Peyer's patch (tissue), 4 donors: Measurements from ENCODE around the gene TMEM125. TPM values are rescaled to one million over a fixed set of nuclear protein-coding genes. Genes with fewer than 3 reads are reported as not detected.
A peak's percentile ranks its signal among the peaks of the same experiment; 100 is the strongest.

Experiments
- DNase-seq, 3 donors: peaks; one replicate each; pipeline ENCODE4 v3.0.0-alpha.2; 2017 to 2019
- H3K27ac ChIP-seq, 4 donors: fragments of 200-600 bp; sonication (generic); one replicate each; pipeline ENCODE4 v1.5.1; 2016 to 2019
- H3K27me3 ChIP-seq, 2 donors: fragments of 200-600 bp; sonication (generic); one replicate each; pipeline ENCODE4 v1.5.1; 2019
- H3K36me3 ChIP-seq, 3 donors: fragments of 200-600 bp; sonication (generic); one replicate each; pipeline ENCODE4 v1.5.1; 2016 to 2019
- H3K4me1 ChIP-seq, 4 donors: fragments of 200-600 bp; sonication (generic); one replicate each; pipeline ENCODE4 v1.5.1; 2016 to 2019
- H3K4me3 ChIP-seq, 4 donors: fragments of 200-600 bp; sonication (generic); 1 replicate in 3 of 4; 2 replicates in 1 of 4; pipeline ENCODE4 v1.5.1; 2016 to 2019; ENCODE audit warnings: mild to moderate bottlenecking in 1 of 4
- H3K9me3 ChIP-seq, 4 donors: fragments of 200-600 bp; sonication (generic); one replicate each; pipeline ENCODE4 v1.5.1; 2016 to 2019; ENCODE audit warnings: mild to moderate bottlenecking in 1 of 4
- CTCF ChIP-seq, 6 experiments: fragments of 450-650 bp in 4 of 6; fragments of 200-600 bp in 2 of 6; sonication (generic) in 1 of 6; IDR thresholded peaks; one replicate each; pipeline ENCODE4 v1.5.1; 2017 to 2019; ENCODE audit warnings: antibody characterized with exemption in 6 of 6, mild to moderate bottlenecking in 3 of 6, moderate library complexity in 1 of 6
- POLR2A ChIP-seq, 2 donors: fragments of 450-650 bp; IDR thresholded peaks; one replicate each; pipeline ENCODE4 v1.5.1; 2017; ENCODE audit warnings: antibody characterized with exemption in 2 of 2, mild to moderate bottlenecking in 2 of 2, moderate library complexity in 2 of 2
- total RNA-seq, 4 donors: library from RNA; depleted of rRNA; stranded (reverse); fragments of >200 nt; gene quantifications; one replicate each; pipeline ENCODE4 v1.1.0, GENCODE V29; 2016

Gene TMEM125
- total RNA-seq, 4 donors from 2014 or later, result 14.0 to 87.7 (median 74.8) TPM

- Histone ChIP-seq H3K9me3 (no peaks in the 10 kb centered on the region), H3K4me1 (no peaks in the 10 kb centered on the region), H3K4me3 (no peak overlapping the region), H3K27ac (no peak overlapping the region), H3K27me3 (no peaks in the 10 kb centered on the region), H3K36me3 (no peaks in the 10 kb centered on the region)
- TF ChIP-seq POLR2A (IDR thresholded peaks at IDR 0.05) (no peak), CTCF (IDR thresholded peaks at IDR 0.05) (no peak)
- peak in 1 of 3 donors; percentile 22 for DNase-seq
Observed at GRCh38 chr1:43247256-43247921, 22.4 kb upstream of the TMEM125 start.

- Histone ChIP-seq H3K36me3 (no peaks in the 10 kb centered on the region), H3K9me3 (no peaks in the 10 kb centered on the region), H3K4me1 (no peaks in the 10 kb centered on the region), H3K27me3 (no peaks in the 10 kb centered on the region), H3K27ac (no peak overlapping the region), H3K4me3 (no peak overlapping the region)
- TF ChIP-seq CTCF (IDR thresholded peaks at IDR 0.05) (no peak), POLR2A (IDR thresholded peaks at IDR 0.05) (no peak)
- no peak for DNase-seq
Observed at GRCh38 chr1:43250351-43250761, 19.4 kb upstream of the TMEM125 start.

- Histone ChIP-seq H3K9me3 (no peaks in the 10 kb centered on the region), H3K27ac (no peak overlapping the region), H3K4me1 (peaks cover 0 to 2% (median 0%) of the 10 kb centered on the region in 4 donors), H3K4me3 (no peak overlapping the region), H3K36me3 (no peaks in the 10 kb centered on the region), H3K27me3 (no peaks in the 10 kb centered on the region)
- no peak for TF ChIP-seq CTCF (IDR thresholded peaks at IDR 0.05)
- no peak for TF ChIP-seq POLR2A (IDR thresholded peaks at IDR 0.05)
- DNase-seq, result no peak
Observed at GRCh38 chr1:43251024-43251423, 18.8 kb upstream of the TMEM125 start.

- Histone ChIP-seq H3K27ac (no peak overlapping the region), H3K4me1 (peaks cover 0 to 10% (median 3%) of the 10 kb centered on the region in 4 donors), H3K4me3 (no peak overlapping the region), H3K36me3 (no peaks in the 10 kb centered on the region), H3K27me3 (no peaks in the 10 kb centered on the region), H3K9me3 (no peaks in the 10 kb centered on the region)
- TF ChIP-seq CTCF (IDR thresholded peaks at IDR 0.05) (no peak), POLR2A (IDR thresholded peaks at IDR 0.05) (no peak)
- DNase-seq, result no peak
Observed at GRCh38 chr1:43252225-43252624, 17.6 kb upstream of the TMEM125 start.

- TF ChIP-seq POLR2A (IDR thresholded peaks at IDR 0.05) (no peak), CTCF (IDR thresholded peaks at IDR 0.05) (no peak)
- peaks cover 0 to 12% (median 3%) of the 10 kb centered on the region in 4 donors for H3K4me1 ChIP-seq
- H3K27ac ChIP-seq, result no peak overlapping the region
- H3K4me3 ChIP-seq, result no peak overlapping the region
- no peaks in the 10 kb centered on the region for H3K36me3 ChIP-seq
- H3K9me3 ChIP-seq, result no peaks in the 10 kb centered on the region
- no peaks in the 10 kb centered on the region for H3K27me3 ChIP-seq
- DNase-seq, result no peak
Observed at GRCh38 chr1:43253173-43253572, 16.6 kb upstream of the TMEM125 start.
